DND-41 (cell line): ENCODE measurements around the gene NBAS.

Experiments
- CTCF ChIP-seq: IDR thresholded peaks from 2 replicates; pipeline ENCODE4 v1.5.1; 2012; ENCODE audit warnings: borderline replicate concordance, low read length, moderate library complexity, mild to moderate bottlenecking; ENCODE audit not compliant: poor library complexity, severe bottlenecking; ENCODE audit errors: extremely low read depth
- EZH2 ChIP-seq: IDR thresholded peaks from 3 replicates; pipeline ENCODE4 v1.6.1; 2012; ENCODE audit warnings: borderline replicate concordance, low read depth, mild to moderate bottlenecking, moderate library complexity, low read length, inconsistent platforms; ENCODE audit not compliant: severe bottlenecking

DNA sequence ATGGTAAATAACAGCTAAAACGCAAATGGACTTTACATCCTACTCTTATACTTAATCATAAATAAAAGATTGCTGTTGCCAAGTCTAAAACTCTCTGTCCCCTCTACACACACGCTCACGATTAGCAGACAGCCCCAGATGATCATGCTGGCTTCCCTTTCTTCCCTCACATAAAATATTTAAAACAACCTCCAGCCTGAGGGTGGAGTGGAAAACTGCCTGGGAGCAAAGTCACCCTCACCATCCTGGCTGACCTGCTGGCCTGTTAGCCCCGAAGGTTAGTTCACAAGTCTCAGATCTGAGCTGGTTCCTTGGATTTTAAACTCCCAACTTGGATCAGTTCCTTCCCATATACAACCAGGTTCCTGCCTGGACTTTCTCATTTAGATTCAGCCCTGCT lies 288.2 kb downstream of the NBAS start:
- TF ChIP-seq CTCF (no peak), EZH2 (no peak)
